OCI-LY7 (cell line): ENCODE results near the gene SAMD8. TPM values are rescaled to one million over a fixed set of nuclear protein-coding genes. Genes with fewer than 3 reads are reported as not detected.
"Not testable (repeated sequence)": the region's sequence is repeated elsewhere in the genome, so short reads cannot be mapped to it uniquely, and the experiment has no call there.

ENCODE experiments used
- BruUV-seq: library from RNA; stranded (reverse); fragments of 400-500 nt; replicated peaks from 2 replicates; lab custom pipeline; 2021; lab: Mats Ljungman, UMichigan
- CTCF ChIA-PET: fragments of 300-600 bp; sonication (Branson Sonifier 250); formaldehyde crosslinking; loops from one replicate; lab custom pipeline; 2022; ENCODE audit warnings: antibody characterized with exemption; ENCODE audit not compliant: unreplicated experiment; lab: Charles Lee
- POLR2A ChIA-PET: fragments of 300-600 bp; sonication (Branson Sonifier 250); formaldehyde crosslinking; loops from one replicate; lab custom pipeline; 2022; ENCODE audit warnings: antibody characterized with exemption; lab: Charles Lee
- DNase-seq: peaks from one replicate; pipeline ENCODE4 v3.0.0-alpha.2; 2015; ENCODE audit warnings: low spot score
- H2AFZ ChIP-seq: fragments of 200-600 bp; sonication (generic), shearing (Covaris generic); 2 replicates; pipeline ENCODE4 v1.6.1; 2014; ENCODE audit warnings: mild to moderate bottlenecking, antibody characterized with exemption, low read length, moderate library complexity
- H3K27ac ChIP-seq: fragments of 200-600 bp; sonication (generic); 2 replicates; pipeline ENCODE4 v1.5.1; 2014; ENCODE audit warnings: mixed run types, low read depth, mild to moderate bottlenecking, moderate library complexity, low read length, inconsistent platforms; ENCODE audit not compliant: poor library complexity, severe bottlenecking
- H3K36me3 ChIP-seq: fragments of 200-600 bp; sonication (generic); 2 replicates; pipeline ENCODE4 v1.6.1; 2014; ENCODE audit warnings: mild to moderate bottlenecking, antibody characterized with exemption, low read length, moderate library complexity, mixed read lengths; ENCODE audit not compliant: insufficient read depth
- H3K4me1 ChIP-seq: fragments of 200-600 bp; sonication (generic); 2 replicates; pipeline ENCODE4 v1.5.1; 2014; ENCODE audit warnings: mild to moderate bottlenecking, low read length; ENCODE audit not compliant: insufficient read depth, poor library complexity, severe bottlenecking
- H3K4me2 ChIP-seq: fragments of 200-600 bp; sonication (generic); 2 replicates; pipeline ENCODE4 v1.6.1; 2014; ENCODE audit warnings: mild to moderate bottlenecking, low read length
- H3K4me3 ChIP-seq: fragments of 200-600 bp; sonication (generic); 2 replicates; pipeline ENCODE4 v1.5.1; 2014; ENCODE audit warnings: mild to moderate bottlenecking, low read depth, low read length; ENCODE audit not compliant: poor library complexity, severe bottlenecking
- H3K79me2 ChIP-seq: fragments of 200-600 bp; sonication (generic); 2 replicates; pipeline ENCODE4 v1.6.1; 2016; ENCODE audit warnings: low read depth, mild to moderate bottlenecking, low read length, moderate library complexity, mixed read lengths; ENCODE audit not compliant: insufficient read depth
- H3K9me2 ChIP-seq: fragments of 200-600 bp; sonication (generic); 2 replicates; pipeline ENCODE4 v1.6.1; 2016; ENCODE audit warnings: mild to moderate bottlenecking, low read length, mixed read lengths; ENCODE audit not compliant: insufficient read depth
- H3K9me3 ChIP-seq: fragments of 200-600 bp; sonication (generic); 2 replicates; pipeline ENCODE4 v1.6.1; 2014; ENCODE audit warnings: mild to moderate bottlenecking, mixed run types, low read length, mixed read lengths
- H4K20me1 ChIP-seq: fragments of 200-600 bp; sonication (generic); 2 replicates; pipeline ENCODE4 v1.6.1; 2014; ENCODE audit warnings: mild to moderate bottlenecking, antibody characterized with exemption, low read length, moderate library complexity, mixed read lengths; ENCODE audit not compliant: insufficient read depth
- CTCF ChIP-seq: fragments of 200-600 bp; sonication (generic); conservative IDR thresholded peaks from 2 replicates; pipeline ENCODE4 v1.5.1; 2014; ENCODE audit warnings: mild to moderate bottlenecking, antibody characterized with exemption, low read length, moderate library complexity, mixed read lengths
- EZH2phosphoT487 ChIP-seq: fragments of 200-600 bp; sonication (generic); IDR thresholded peaks from 2 replicates; pipeline ENCODE4 v1.6.1; 2018; ENCODE audit warnings: low read depth, borderline replicate concordance, mild to moderate bottlenecking, mixed run types, antibody characterized with exemption, low read length, moderate library complexity, mixed read lengths
- intact Hi-C: fragments of 100-400 bp; cut with micrococcal nuclease; formaldehyde crosslinking; loops from one replicate; pipeline ENCODE4 v1.10.0; 2022; ENCODE audit not compliant: unreplicated experiment
- total RNA-seq, 2 experiments: library from RNA; depleted of rRNA in 1 of 2; stranded (reverse); fragments of >200 nt in 1 of 2; shearing (Covaris generic) in 1 of 2; gene quantifications; 2 replicates each; pipeline ENCODE4 v1.2.3, GENCODE V29; 2014 to 2022

The SAMD8 gene
- total RNA-seq, 2 experiments from 2014 or later, result 8.8 to 16.7 TPM

GRCh38 chr10:75115137-75115536 lies 3.7 kb downstream of the SAMD8 start:
- POLR2A ChIA-PET, result interaction anchor here (0.6 to 1.5 kb wide), 10 partner anchors 10 to 1010 kb away, joined by 3 to 6 read pairs (median 4); no protein-coding TSS in a partner anchor
- peaks cover 19% of the 10 kb centered on the region for H3K4me1 ChIP-seq
- BruUV-seq, result no TSS peak
- H3K36me3 ChIP-seq, result peaks cover 3% of the 10 kb centered on the region; the same call in 1 of the 2 replicates
- H3K79me2 ChIP-seq, result peaks cover 68% of the 10 kb centered on the region
- no peak overlapping the region for H3K27ac ChIP-seq
- no peak overlapping the region for H3K4me2 ChIP-seq
- H4K20me1 ChIP-seq, result peaks cover 6% of the 10 kb centered on the region; the same call in 1 of the 2 replicates
- CTCF ChIA-PET, result no interaction called here
- no peak overlapping the region for H2AFZ ChIP-seq
- TF ChIP-seq EZH2phosphoT487 (no peak), CTCF (no peak)
- no peak overlapping the region for H3K4me3 ChIP-seq
- intact Hi-C loops, result no loop called here
- no peaks in the 10 kb centered on the region for H3K9me3 ChIP-seq
- H3K9me2 ChIP-seq, result no peaks in the 10 kb centered on the region
- DNase-seq, result no peak

GRCh38 chr10:75116941-75117775 lies 5.7 kb downstream of the SAMD8 start:
- H4K20me1 ChIP-seq, H3K36me3 ChIP-seq, H3K4me3 ChIP-seq, intact Hi-C loops, H3K27ac ChIP-seq, CTCF ChIA-PET, H3K9me2 ChIP-seq, H2AFZ ChIP-seq, H3K4me2 ChIP-seq, BruUV-seq, H3K9me3 ChIP-seq, DNase-seq: not testable (repeated sequence)
- H3K79me2 ChIP-seq, result peaks cover 77% of the 10 kb centered on the region
- POLR2A ChIA-PET, result interaction anchor here (0.6 kb wide), 1 partner anchor 1787 kb away, joined by 3 read pairs; no protein-coding TSS in a partner anchor
- peaks cover 11% of the 10 kb centered on the region for H3K4me1 ChIP-seq

GRCh38 chr10:75117995-75118394 lies 6.5 kb downstream of the SAMD8 start:
- peaks cover 6% of the 10 kb centered on the region for H3K4me1 ChIP-seq
- CTCF ChIA-PET, result no interaction called here
- intact Hi-C loops, result no loop called here
- H3K79me2 ChIP-seq, result peaks cover 75% of the 10 kb centered on the region
- H2AFZ ChIP-seq, result no peak overlapping the region
- H3K9me3 ChIP-seq, result no peaks in the 10 kb centered on the region
- H3K27ac ChIP-seq, result no peak overlapping the region
- H3K9me2 ChIP-seq, result no peaks in the 10 kb centered on the region
- 0 out of 2 replicates have a peak, but pooled peaks cover 6% of the 10 kb centered on the region for H4K20me1 ChIP-seq
- POLR2A ChIA-PET, result no interaction called here
- TF ChIP-seq CTCF (no peak), EZH2phosphoT487 (no peak)
- BruUV-seq, result no TSS peak
- DNase-seq, result no peak
- no peak overlapping the region for H3K4me2 ChIP-seq
- H3K4me3 ChIP-seq, result no peak overlapping the region
- H3K36me3 ChIP-seq, result peaks cover 3% of the 10 kb centered on the region; the same call in 1 of the 2 replicates

GRCh38 chr10:75119444-75120066 lies 8.1 kb downstream of the SAMD8 start:
- H3K9me2 ChIP-seq, H2AFZ ChIP-seq, CTCF ChIA-PET, H3K4me2 ChIP-seq, BruUV-seq, H3K27ac ChIP-seq, DNase-seq, H3K4me1 ChIP-seq, H4K20me1 ChIP-seq, intact Hi-C loops, H3K9me3 ChIP-seq, H3K4me3 ChIP-seq, H3K36me3 ChIP-seq: not testable (repeated sequence)
- H3K79me2 ChIP-seq, result peaks cover 60% of the 10 kb centered on the region
- POLR2A ChIA-PET, result interaction anchor here (1.3 kb wide), 1 partner anchor 10 kb away, joined by 9 read pairs; no protein-coding TSS in a partner anchor
